CD1c-positive myeloid dendritic cell (primary cell): ENCODE data around the gene B3GNT9.
A peak's percentile ranks its signal among the peaks of the same experiment; 100 is the strongest.

Source experiments
- DNase-seq: peaks from one replicate; pipeline ENCODE4 v3.0.0-alpha.2; 2016; ENCODE audit errors: extremely low spot score

The B3GNT9 gene

DNA sequence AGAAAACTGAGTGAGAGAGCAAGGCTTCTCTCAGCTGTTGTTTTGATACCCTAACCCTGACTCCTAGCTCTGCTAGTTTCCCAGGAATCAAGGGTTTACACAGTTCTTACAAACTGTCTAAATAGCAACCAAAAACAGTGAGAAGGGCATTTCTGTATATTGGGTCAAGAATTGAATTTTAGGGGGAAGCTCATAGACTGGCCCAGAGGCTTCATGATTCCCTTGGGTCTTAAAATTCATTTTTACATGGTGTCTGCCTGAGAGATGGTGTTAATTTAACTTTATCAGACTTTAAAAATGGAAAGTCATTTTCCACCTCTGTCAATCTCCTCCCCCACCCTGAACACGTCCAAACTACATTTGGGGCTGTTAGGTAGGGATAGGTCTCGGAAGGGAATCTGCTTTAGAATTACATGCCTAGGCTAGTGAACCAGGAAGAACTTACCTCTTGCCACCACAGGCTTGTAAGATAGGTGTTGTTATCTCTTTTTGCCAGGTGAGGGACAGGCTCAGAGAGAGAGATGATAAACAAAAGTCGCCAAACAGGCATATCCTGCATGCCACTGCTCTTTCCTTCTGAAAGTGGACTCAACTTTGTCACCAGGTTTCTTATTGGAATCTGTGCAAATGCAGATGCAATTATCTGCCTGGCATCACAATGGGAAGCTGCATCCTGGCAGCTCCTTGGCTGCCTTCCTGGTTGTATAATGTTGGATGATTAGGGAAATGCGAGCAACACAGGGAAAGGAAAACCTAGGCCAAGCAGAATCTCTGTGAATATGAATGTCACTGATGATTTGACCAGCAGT lies 38.0 kb downstream of the B3GNT9 start:
- DNase-seq, result no peak

DNA sequence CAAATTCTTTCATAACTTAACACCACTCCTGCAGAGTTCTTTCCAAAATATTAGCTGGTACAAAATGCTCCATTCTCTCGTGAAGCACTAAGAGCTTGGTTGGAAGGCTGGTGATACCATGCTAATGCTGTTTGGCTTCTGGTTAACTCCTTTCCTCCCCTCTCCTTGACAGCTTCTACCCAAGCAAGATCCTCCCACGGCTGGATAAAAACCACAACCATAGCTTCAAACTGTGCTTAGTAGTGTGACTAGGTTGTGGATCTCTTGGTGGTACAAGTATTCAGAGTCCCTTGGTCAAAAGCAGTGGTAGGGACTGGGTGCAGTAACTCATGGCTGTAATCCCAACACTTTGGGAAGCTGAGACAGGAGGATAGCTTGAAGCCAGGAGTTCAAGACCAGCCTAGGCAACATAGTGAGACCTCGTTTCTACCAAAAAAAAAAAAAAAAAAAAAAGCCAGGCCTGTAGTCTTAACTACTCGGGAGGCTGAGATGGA lies 38.8 kb downstream of the B3GNT9 start:
- DNase-seq, result no peak

DNA sequence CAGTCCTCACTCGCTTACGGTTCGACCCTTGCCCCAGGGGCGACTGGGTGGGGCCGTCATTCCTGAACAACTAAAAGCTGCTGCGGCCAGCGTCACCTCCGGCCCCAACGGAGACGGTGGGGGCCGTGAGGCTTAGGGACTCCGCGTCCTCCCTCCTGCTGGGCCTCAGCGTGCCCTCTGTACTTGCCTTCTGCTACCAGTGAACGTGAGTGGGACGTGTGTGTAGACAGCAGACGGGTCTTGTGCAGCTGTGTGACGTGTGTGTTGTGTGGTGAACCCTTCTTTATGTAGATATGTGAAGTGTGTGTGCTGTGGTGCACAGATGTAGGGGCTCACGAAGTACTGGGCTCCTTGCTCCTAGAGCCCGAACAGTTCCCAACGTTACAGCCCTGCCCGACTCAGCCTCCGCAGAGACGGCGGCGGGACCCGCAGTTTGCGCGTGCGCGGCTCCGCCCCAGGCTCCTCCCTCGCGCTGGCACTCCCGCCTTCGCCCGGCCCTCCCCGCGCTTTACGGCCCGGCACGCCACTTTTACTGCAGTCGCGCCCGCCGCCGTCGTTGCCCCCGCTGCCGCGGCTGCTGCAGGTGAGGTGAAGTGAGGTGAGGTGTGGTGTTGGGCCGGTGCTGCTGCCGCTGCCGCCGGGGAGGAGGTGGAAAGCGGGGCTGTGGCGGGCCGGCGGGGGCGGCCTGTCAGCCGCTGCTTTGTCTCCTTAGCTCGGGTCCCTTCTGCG lies 41.2 kb downstream of the B3GNT9 start, which contains the start of gene PHAF1:
PHAF1 (plus strand) TSS at position 535 of the 729 bp plus-strand sequence. CDS start 235 bp downstream, outside the sequence.
- DNase-seq, result peak; percentile 96

DNA sequence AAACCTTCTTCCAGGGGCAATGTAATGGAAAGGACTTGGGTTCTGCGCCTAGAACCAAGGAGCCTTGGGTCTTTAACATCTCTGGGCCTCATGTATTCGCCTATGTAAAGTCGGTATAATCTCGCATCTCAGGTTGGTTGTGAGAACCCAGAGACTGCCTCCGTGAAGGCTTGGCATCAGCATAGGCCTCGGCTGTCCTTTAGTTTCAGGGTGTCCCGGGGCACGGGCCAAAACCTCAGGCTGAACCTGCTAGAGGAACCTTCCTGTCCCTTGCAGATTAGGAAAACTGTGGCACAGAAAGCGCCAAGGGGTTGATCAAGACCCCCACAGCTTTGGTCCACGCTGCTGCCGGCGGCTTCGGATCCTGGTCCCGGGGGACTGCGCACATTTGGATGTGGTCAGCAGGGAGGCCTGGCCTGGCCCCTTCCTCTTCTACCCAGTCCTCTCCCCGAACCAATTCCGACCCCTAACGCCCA lies 41.8 kb downstream of the B3GNT9 start:
- no peak for DNase-seq

DNA sequence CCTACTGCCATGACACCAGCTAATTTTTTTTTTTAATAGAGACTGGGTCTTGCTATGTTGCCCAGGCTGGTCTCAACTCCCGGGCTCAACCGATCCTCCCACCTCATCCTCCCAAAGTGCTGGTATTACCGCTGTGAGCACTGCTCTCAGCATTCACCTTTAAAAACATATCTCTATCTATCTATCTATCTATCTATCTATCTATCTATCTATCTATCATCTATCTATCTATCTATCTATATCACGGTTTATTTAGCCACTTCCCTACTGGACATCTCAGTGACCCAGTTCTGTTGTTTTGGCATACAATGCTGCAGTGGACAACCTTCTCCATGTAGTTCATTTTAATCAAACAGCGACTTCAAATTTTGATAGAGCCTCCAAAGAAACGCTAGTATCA lies 42.3 kb downstream of the B3GNT9 start:
- DNase-seq, result no peak

DNA sequence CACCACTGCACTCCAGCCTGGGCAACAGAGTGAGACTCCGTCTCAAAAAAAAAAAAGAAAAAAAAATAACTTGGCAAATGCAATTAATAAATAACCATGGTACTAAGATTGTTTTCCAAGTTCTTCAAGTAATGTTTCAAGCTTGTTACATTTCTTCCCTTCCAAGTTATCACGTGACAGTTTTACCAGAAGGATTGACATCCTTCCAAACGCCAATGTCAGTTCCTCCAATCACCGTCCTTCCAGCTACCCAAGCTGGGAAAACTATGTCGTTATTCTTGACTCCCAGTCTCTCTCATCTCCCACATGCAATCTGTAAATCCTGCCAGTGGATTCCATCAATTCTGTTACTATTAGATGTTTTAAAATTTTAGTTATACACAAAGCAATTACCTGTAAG lies 44.9 kb downstream of the B3GNT9 start:
- no peak for DNase-seq

DNA sequence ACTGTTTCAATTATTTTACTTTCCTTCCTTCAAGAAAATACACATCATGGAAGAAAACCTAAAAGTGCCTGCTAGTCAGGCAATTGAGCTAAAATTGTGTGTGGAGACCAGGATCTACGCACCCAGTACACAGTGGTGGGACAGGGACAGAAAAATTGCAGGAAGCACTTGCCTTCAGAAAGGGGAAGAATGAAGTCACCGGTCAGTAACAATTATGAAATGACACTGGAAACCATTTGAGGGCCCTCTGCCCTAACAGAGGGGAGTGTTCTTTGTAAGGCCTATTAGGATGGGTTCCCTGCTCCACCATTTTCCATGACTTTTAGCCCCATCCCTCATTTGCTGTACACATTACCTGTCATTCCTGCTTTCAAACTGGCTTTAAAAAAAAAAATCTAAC lies 45.6 kb downstream of the B3GNT9 start:
- peak; percentile 69 for DNase-seq

DNA sequence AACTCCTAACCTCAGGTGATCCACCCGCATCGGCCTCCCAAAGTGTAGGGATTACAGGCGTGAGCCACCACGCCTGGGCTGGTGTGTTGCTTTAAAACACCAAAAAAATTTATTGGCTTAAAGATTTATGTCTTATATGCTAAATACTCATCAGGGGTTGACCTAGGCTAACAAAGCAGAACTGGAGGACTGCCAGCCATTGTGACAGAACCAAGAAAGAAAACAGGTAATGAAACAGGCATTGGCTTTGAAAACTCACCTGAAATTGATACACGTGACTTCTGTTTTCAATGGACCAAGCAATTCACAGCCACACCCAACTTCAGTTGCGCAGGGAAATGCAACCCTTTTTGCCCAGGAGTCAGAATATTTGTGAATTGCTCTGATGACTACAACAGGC lies 46.0 kb downstream of the B3GNT9 start:
- peak; percentile 39 for DNase-seq

DNA sequence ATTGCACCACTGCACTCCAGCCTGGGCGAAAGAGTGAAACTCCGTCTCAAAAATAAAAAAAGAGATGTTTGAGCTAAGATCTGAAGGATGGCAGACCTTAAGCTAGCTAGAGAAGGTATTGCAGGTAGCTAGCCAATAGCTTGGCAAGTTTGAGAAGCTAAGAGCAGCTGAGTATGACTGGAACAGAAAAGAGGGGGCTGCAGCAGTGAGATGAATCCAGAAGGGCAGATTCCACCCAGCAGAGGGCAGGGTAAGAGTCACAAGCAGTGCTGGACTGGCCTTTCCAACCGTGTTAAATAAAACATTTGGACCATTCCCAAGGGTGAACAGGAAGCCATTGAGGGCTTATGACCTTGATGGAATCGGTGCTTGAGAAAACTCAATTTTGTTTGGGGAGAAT lies 46.7 kb downstream of the B3GNT9 start:
- DNase-seq, result no peak

DNA sequence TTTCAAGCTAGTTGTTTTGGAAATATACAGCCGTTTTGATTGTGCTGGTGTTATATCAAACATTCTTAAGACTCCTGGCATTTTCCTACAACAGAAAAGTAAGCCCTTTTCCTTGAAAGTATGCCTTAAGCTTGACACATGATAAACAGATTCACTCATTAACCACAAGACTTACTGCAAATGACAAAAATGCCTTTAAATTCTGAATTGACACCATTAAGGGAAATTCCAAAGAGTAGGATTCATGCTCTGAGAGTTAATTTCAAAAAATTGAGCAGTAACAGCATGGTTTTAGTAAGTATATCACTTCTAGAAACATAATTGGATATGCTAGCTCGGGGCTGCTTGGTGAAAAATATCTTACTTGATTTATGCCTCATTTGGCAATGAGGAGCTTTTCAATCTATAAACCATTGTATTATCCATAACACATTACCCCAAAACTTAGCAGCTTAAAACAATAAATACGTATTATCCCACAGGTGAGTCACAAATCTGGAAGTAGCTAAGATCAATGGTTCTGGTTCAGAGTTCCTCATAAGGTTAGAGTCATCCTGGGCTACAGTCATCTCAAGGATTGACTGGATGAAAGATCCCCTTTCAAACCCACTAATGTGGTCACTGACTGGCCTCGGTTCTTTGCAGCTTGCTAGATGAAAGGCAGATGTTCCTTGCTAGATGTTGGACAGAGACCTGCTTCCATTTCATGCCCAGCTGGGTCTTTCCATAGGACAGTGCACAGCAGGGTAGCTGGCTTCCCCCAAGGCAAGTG lies 49.3 kb downstream of the B3GNT9 start:
- peak; percentile 12 for DNase-seq

DNA sequence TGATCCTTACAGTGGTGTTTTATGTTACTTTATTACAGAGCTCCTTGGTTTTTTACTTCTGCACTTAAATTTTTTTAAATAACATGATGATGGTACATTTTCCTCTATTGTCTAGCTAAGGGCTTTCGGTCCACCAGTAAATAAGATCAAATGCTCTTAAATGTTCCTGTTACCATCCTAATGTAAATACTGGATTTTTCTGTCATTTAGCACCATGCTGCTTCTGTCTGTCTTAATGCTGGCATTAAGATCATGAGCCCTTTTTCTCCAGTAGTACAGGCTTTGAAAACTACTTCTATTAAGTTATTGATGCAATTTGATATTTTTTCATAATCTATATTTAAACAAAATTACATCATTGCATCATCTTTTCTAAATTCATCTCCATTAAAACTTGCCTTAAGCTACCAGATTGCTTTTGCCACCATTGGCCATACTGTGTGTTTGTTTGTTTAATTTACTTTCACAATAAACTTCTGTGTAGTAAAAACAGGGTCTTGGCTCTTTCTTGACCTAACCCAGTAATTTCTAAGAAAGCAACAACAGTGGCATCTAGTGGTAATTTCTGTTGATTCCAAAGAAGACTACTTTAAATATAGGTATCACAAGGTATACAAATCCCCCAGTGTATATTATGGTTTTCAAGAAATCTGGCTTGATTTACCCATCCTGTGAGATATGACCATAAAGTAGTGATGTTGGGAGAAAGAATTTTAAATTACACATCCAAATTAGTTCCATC lies 50.1 kb downstream of the B3GNT9 start:
- peak; percentile 28 for DNase-seq

DNA sequence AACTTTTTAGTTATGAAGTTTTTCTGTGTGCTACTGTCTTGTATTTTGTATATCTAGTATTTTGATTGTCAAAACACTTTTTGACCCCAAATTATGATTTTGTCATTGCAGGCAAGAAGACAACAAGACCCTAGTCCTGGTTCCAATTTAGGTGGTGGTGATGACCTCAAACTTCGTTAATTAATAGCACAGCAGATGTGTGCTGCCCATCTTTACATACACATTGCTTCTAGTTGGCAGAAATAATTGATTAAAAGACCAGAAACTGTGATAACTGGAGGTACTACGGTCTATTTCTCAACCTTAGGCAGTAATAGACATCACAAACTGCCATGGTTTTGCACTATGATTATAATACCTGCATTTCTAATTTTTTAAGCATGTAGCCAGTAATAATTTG lies 52.2 kb downstream of the B3GNT9 start:
- DNase-seq, result no peak
